GM21737 (cell line): ENCODE results near the gene IGDCC3.

Source experiments
- ATAC-seq: cut with Tn5 transposase; IDR thresholded peaks from one replicate; pipeline ENCODE4 v1.9.1; 2021; ENCODE audit warnings: mild to moderate bottlenecking, moderate library complexity; ENCODE audit not compliant: unreplicated experiment

IGDCC3 gene

DNA sequence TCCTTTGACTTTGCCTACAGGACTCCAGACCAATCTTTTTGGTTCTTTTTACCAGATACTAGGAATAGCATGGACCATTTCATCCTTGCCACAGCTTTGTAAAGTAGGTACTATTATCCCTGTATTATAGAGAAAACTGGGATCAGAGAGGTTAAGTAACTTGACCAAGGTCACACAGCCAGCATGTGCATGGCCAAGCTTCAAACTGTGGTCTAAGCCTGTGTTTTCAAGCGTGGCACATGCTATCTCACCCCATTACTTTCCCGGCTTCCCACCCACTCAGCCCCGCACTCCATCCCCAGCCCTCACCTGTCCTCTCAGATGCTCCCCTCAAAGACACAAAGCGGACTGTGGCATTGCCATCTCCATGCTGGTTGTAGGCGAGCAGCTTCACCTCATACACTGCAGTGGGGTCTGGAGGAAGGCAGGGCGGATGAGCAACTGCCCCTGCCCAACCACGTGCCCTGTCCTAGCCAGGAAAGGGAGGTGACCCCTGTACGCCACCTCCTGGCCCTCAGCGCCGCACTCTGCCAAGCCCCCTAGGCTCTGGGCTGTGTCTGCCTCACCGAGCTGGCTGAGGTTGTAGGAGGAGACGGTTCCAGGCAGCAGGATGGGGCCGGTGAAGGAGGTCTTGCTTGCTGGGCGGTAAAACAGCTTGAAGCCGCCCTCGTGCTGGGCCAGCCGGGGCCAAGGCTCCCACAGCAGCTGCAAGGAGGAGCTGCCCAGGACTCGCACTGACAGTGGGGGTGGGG lies 47.6 kb downstream of the IGDCC3 start:
- ATAC-seq: no peak

DNA sequence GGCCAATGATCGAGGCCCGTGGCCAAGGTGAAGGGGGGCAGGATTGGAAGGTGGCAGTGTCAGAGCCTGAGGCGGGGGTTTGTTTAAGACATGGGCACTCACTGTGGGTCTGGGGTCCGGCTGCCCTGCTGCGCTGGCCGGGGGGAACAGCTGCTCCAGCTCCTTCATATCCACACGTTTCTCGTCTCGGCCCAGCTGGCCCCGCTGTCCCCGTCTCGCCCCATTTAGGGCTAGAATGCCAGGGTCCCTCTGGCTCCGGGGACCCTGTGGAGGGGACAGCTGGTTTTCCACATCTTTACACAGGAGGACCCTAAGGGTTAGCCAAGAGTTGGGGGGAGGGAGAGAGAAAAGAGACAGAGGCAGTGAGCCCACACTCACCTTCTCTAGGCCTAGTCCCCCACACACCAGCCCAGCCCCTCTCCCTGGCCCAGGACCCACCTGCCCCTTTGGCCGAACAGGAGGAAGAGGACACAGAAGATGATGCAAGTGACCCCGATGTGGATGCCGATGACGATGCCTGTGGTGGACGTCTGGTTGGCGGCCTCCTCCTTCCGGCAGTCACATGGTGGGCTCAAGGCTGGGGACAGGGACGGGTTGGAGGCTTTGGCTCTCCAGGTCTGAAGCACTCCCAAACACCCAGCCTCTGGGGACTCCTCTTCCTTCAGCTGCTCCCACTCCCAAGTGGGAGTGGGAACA lies 48.4 kb downstream of the IGDCC3 start:
- ATAC-seq: no peak

DNA sequence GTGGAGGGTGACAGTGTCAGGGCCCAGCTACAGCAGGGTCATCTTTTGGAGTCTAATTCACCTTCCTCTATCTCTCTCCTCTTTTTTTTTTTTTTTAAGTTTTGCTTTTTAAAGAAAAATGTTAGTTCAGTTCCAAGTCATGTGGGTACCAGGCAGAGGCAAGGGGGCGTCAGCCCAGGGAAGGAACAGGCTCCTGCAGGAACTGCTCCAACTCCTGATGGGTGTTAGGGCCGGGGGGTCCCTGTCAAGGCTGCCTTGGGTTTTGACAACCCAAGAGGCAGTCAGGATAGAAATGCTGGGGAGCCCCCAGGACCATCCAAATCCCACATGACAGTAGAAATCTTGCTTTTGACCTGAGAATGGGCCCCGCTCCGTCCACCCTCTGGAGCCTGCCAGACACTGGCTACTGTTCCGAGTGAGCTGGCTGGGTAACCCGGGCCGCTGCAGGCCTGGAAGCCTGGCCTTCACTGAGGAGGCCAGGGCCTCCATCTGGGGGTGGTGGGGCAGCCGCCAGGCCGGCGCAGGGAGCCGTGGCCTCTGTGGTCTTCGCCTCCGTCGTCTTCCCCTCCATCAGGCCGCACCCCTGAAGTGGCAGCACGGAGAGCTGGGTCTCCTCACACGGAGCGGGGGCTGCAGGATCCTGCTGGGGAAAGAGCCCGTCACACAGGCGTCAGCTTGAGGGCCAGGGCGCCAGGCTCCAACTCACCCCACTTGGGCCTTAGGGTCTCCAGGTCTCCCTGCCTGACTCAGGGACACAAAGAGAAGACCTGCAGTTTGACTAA lies 49.1 kb downstream of the IGDCC3 start:
- no peak for ATAC-seq

DNA sequence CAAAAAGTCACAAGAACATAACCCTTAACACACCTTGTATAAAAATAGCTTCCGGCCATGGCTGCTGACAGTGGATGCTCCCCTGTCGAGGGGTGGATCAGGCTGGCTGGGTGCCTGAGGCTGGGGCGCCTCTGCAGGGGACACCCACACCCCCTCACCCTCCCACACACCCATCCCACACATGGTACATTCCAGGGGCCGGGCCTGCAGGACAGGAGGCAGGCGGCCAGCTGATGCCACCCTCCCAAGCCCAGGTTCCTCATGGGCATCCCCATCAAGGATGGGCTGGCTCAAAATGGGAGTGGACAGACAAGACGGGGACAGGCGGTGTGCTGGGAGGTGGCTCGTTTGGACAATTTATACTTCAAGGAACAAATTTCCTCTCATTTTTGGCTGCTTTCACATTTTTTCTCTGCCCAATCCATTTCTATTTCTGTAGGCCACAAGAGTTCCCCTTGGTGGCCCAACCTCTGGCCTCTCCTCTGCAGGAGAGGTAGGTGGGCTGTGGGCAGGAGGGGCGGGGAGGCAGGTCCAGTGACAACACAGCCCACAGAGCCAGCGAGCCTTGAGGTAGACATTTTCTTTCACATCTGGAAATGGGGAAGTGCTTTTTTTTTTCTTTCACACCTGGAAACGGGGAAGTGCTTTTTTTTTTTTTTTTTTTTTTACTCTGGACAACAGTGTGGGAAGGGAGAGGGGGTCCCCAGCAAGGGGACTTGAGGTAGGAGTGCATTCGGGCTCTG lies 50.0 kb downstream of the IGDCC3 start:
- ATAC-seq: no peak

DNA sequence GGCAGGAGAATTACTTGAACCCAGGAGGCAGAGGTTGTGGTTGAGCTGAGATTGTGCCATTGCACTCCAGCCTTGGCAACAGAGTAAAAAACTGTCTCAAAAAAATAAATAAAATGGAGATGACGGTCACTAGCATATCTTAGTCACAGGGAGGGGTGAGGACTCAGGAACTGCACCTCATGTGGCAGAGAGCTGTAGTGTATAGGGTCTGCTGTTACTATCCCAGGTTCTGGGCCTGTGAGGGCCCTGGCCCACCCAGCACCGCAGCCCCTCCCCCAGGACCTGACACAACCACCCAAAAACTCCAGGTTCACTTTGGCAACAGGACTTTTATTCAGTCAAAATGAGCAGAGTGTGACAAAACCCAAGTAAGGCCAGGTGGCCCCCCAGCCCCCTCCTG lies 51.0 kb downstream of the IGDCC3 start:
- no peak for ATAC-seq

GRCh38 chr15:65326117-65326526 lies 51.7 kb downstream of the IGDCC3 start:
- ATAC-seq: no peak

DNA sequence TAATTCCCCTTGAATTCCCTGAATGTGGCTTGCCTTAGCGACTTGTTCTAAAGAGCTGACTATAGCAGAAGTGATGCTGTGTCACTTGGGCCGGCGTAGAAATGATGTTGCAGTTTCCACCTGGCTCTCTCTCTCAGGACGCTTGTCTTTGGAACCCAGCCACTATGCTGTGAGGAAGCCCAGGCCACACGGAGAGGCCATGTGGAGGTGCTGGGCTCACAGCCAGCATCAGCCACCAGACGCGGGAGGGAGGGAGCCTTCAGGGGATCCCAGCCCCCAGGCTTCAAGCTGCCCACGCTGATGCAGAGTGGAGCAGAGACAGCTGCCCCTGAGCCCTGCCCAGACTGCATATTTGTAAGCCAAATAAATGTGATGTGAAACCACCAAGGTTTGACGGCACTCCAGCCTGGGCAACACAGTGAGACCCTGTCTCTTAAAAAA lies 54.7 kb downstream of the IGDCC3 start:
- ATAC-seq: no peak

GRCh38 chr15:65318870-65319356 lies 58.9 kb downstream of the IGDCC3 start:
- no peak for ATAC-seq

GRCh38 chr15:65312400-65312916 lies 65.3 kb downstream of the IGDCC3 start:
- ATAC-seq: no peak

- no peak for ATAC-seq
Measured at GRCh38 chr15:65311760-65312159, 66.0 kb downstream of the IGDCC3 start.

- ATAC-seq: no peak
Measured at GRCh38 chr15:65310431-65311137, 67.2 kb downstream of the IGDCC3 start.

GRCh38 chr15:65309882-65310418 lies 67.9 kb downstream of the IGDCC3 start:
- ATAC-seq: no peak

DNA sequence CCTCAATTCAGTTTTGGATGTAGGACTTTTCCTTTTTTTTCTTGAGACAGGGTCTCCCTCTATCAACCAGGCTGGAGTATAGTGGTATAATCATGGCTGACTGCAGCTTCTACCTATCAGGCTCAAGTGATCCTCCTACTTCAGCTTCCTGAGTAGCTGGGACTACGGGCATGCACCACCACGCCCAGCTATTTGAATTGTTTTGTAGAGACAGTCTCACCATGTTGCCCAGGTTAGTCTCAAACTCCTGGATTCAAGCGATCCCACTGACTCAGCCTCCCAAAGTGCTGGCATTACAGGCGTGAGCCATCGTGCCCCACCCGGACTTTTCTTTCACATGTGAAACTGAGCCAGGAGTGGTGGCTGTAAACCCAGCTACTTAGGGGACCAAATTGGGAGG lies 69.8 kb downstream of the IGDCC3 start:
- ATAC-seq: no peak

- ATAC-seq: no peak
Measured at GRCh38 chr15:65306551-65306950, 71.3 kb downstream of the IGDCC3 start.

GRCh38 chr15:65305776-65306175 lies 72.0 kb downstream of the IGDCC3 start:
- no peak for ATAC-seq

GRCh38 chr15:65305150-65305758 lies 72.5 kb downstream of the IGDCC3 start:
- ATAC-seq: no peak

- peak; percentile 59 for ATAC-seq
Measured at GRCh38 chr15:65304381-65305149, 73.2 kb downstream of the IGDCC3 start, which contains the start of gene RNU5B-1. Gene RNU5B-1 (plus strand): TSS chr15:65304677.

DNA sequence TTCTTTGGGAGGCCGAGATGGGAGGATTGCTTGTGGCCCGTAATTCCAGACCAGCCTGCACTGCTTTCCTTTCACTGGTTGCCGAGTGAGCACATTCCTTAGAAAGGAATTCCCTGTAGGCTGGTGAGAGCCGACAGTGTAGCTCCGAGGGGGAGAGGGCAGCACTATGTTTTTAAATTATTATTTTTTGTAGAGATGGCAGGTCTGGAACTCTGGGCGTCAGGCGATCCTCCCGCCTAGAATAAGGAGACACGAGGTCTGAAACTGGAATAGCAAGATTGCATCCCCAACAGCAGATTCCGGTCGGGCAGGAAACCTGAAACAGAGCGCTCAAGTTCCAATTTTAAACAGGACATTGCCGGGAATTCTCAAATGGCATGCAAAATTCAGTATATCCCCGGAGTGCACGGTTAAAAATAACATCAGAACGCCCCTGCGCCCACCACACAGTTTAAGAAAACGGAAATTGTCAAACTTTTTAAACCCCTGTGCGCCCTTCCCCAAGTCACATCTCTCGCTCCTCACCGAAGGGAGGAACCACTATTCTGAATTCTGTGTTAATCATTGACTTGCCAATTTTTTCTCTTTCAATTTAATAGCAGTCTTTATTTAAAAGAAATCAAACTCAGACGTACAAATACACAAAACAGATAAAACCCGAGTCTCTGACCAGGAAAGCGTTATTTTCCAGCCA lies 74.0 kb downstream of the IGDCC3 start:
- ATAC-seq: peak; percentile 9
